Neural progenitor cell (in vitro differentiated cells): ENCODE measurements around the gene GABRB2. TPM values are rescaled to one million over a fixed set of nuclear protein-coding genes. Genes with fewer than 3 reads are reported as not detected.

Experiments used
- DNase-seq: peaks from one replicate; pipeline ENCODE4 v3.0.0-alpha.2; 2016; ENCODE audit warnings: low spot score
- H2AFZ ChIP-seq: fragments of 200-600 bp; sonication (generic); replicated peaks from 2 replicates; pipeline ENCODE4 v1.6.1; 2016; ENCODE audit warnings: antibody characterized with exemption
- H3F3A ChIP-seq: fragments of 200-600 bp; sonication (generic); 2 replicates; pipeline ENCODE4 v1.6.1; 2016; ENCODE audit warnings: antibody characterized with exemption, low read depth
- H3K27ac ChIP-seq: fragments of 200-600 bp; sonication (generic); 2 replicates; pipeline ENCODE4 v1.5.1; 2016; ENCODE audit warnings: mild to moderate bottlenecking
- H3K27me3 ChIP-seq: fragments of 200-600 bp; sonication (generic); 2 replicates; pipeline ENCODE4 v1.6.1; 2016; ENCODE audit warnings: mild to moderate bottlenecking, moderate library complexity
- H3K36me3 ChIP-seq: fragments of 200-600 bp; sonication (generic); 2 replicates; pipeline ENCODE4 v1.5.1; 2016
- H3K4me1 ChIP-seq: fragments of 200-600 bp; sonication (generic); 2 replicates; pipeline ENCODE4 v1.6.1; 2016; ENCODE audit warnings: mixed run types
- H3K4me2 ChIP-seq: fragments of 200-600 bp; sonication (generic); 2 replicates; pipeline ENCODE4 v1.6.1; 2016
- H3K4me3 ChIP-seq: fragments of 200-600 bp; sonication (generic); 2 replicates; pipeline ENCODE4 v1.5.1; 2016
- H3K79me2 ChIP-seq: fragments of 200-600 bp; sonication (generic); 2 replicates; pipeline ENCODE4 v1.6.1; 2016; ENCODE audit warnings: low read depth
- H3K9ac ChIP-seq: fragments of 200-600 bp; sonication (generic); 2 replicates; pipeline ENCODE4 v1.6.1; 2016
- H3K9me3 ChIP-seq: fragments of 200-600 bp; sonication (generic); 2 replicates; pipeline ENCODE4 v1.5.1; 2016; ENCODE audit warnings: low read depth
- H4K20me1 ChIP-seq: fragments of 200-600 bp; sonication (generic); 2 replicates; pipeline ENCODE4 v1.6.1; 2016; ENCODE audit warnings: low read depth
- H3K27ac Mint-ChIP-seq: 3 replicates; pipeline ENCODE4 v1.8.0; 2021; ENCODE audit warnings: mixed read lengths
- H3K27me3 Mint-ChIP-seq: 2 replicates; pipeline ENCODE4 v1.8.0; 2022; ENCODE audit warnings: low read depth, mild to moderate bottlenecking, inconsistent platforms, moderate library complexity, mixed read lengths; ENCODE audit not compliant: insufficient read depth
- H3K36me3 Mint-ChIP-seq: 3 replicates; pipeline ENCODE4 v1.8.0; 2021; ENCODE audit warnings: mixed read lengths
- H3K4me1 Mint-ChIP-seq: 3 replicates; pipeline ENCODE4 v1.8.0; 2021; ENCODE audit warnings: mixed read lengths
- H3K4me3 Mint-ChIP-seq: 3 replicates; pipeline ENCODE4 v1.8.0; 2021; ENCODE audit warnings: mild to moderate bottlenecking, moderate library complexity, mixed read lengths
- H3K9me3 Mint-ChIP-seq: 3 replicates; pipeline ENCODE4 v1.8.0; 2020; ENCODE audit warnings: mixed read lengths
- EZH2 ChIP-seq: fragments of 200-600 bp; sonication (generic); IDR thresholded peaks from 2 replicates; pipeline ENCODE4 v1.6.1; 2017; ENCODE audit warnings: antibody characterized with exemption, mild to moderate bottlenecking, moderate library complexity
- EZH2phosphoT487 ChIP-seq: fragments of 200-600 bp; sonication (generic); IDR thresholded peaks from 2 replicates; pipeline ENCODE4 v1.6.1; 2017; ENCODE audit warnings: antibody characterized with exemption
- total RNA-seq: library from RNA; depleted of rRNA; stranded (reverse); fragments of >200 nt; gene quantifications from 2 replicates; pipeline ENCODE4 v1.2.3, GENCODE V29; 2015; ENCODE audit warnings: low replicate concordance
- TF ChIP-seq, protein P1 (sequence below): fragments of 200-600 bp; sonication (generic); IDR thresholded peaks from 2 replicates; pipeline ENCODE4 v1.5.1; 2017; ENCODE audit warnings: antibody characterized with exemption, mild to moderate bottlenecking

The GABRB2 gene
- total RNA-seq, 1 donor from 2014 or later, result 0.58 TPM

DNA sequence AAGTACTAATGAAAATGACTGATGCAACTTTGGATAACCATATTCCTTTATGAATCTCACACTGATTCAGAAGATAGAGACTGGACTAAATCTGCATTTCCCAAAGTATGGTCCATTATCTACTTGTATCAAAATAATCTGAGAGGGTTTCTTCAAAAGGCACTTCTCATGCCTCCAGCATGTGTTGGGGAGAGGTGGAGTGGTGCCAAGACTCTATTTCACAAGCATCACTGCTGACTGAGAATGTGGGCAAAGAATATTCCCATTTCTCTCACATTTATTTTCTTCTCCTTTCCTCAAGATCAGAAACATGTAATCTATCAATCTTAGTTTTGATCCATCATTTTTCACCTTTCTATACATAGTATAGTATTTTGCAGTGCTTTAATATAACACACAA lies 135.4 kb downstream of the GABRB2 start:
- H3K4me2 ChIP-seq, result no peak overlapping the region
- H3K4me3 ChIP-seq, result no peak overlapping the region
- DNase-seq, result no peak
- no peak overlapping the region for H2AFZ ChIP-seq
- no peaks in the 10 kb centered on the region for H3K9me3 ChIP-seq
- no peaks in the 10 kb centered on the region for H3K36me3 ChIP-seq
- Mint-ChIP-seq H3K36me3 (no peaks in the 10 kb centered on the region), H3K9me3 (no peaks in the 10 kb centered on the region), H3K27me3 (no peaks in the 10 kb centered on the region), H3K27ac (no peak overlapping the region), H3K4me1 (no peaks in the 10 kb centered on the region), H3K4me3 (no peak overlapping the region)
- no peaks in the 10 kb centered on the region for H4K20me1 ChIP-seq
- H3K27me3 ChIP-seq, result no peaks in the 10 kb centered on the region
- no peaks in the 10 kb centered on the region for H3K4me1 ChIP-seq
- H3K27ac ChIP-seq, result no peak overlapping the region
- no peaks in the 10 kb centered on the region for H3F3A ChIP-seq
- TF ChIP-seq EZH2 (no peak), EZH2phosphoT487 (no peak)
- TF ChIP-seq, protein P1, sequence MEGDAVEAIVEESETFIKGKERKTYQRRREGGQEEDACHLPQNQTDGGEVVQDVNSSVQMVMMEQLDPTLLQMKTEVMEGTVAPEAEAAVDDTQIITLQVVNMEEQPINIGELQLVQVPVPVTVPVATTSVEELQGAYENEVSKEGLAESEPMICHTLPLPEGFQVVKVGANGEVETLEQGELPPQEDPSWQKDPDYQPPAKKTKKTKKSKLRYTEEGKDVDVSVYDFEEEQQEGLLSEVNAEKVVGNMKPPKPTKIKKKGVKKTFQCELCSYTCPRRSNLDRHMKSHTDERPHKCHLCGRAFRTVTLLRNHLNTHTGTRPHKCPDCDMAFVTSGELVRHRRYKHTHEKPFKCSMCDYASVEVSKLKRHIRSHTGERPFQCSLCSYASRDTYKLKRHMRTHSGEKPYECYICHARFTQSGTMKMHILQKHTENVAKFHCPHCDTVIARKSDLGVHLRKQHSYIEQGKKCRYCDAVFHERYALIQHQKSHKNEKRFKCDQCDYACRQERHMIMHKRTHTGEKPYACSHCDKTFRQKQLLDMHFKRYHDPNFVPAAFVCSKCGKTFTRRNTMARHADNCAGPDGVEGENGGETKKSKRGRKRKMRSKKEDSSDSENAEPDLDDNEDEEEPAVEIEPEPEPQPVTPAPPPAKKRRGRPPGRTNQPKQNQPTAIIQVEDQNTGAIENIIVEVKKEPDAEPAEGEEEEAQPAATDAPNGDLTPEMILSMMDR, result no peak
- H3K79me2 ChIP-seq, result no peaks in the 10 kb centered on the region
- H3K9ac ChIP-seq, result no peak overlapping the region

DNA sequence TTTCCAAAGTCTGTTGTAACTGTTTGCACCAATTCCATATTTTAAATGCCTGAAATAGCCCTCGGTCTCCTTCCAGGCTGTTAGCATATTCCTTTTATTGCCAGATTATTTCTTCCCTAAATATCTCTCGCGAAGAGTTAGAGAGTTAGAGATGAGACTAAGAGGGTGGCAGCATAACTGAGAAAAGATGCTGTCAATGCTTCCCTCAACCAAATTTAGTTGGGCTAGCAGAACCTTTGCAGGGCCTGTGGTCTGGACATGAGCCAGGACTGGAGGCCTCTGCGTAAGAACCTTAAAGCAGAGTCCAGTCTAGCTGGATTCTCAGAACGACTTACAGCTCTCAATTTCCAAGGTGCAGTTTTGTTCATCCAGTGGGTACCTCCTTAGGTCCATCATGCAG lies 135.9 kb downstream of the GABRB2 start:
- Histone ChIP-seq H3K27ac (no peak overlapping the region), H3F3A (no peaks in the 10 kb centered on the region), H3K4me2 (no peak overlapping the region), H3K4me1 (no peaks in the 10 kb centered on the region), H3K27me3 (no peaks in the 10 kb centered on the region), H3K9ac (no peak overlapping the region), H3K9me3 (no peaks in the 10 kb centered on the region), H3K36me3 (no peaks in the 10 kb centered on the region), H3K4me3 (no peak overlapping the region), H2AFZ (no peak overlapping the region), H4K20me1 (no peaks in the 10 kb centered on the region), H3K79me2 (no peaks in the 10 kb centered on the region)
- Mint-ChIP-seq H3K4me3 (no peak overlapping the region), H3K4me1 (no peaks in the 10 kb centered on the region), H3K27ac (no peak overlapping the region), H3K27me3 (no peaks in the 10 kb centered on the region), H3K36me3 (no peaks in the 10 kb centered on the region), H3K9me3 (no peaks in the 10 kb centered on the region)
- TF ChIP-seq, protein P1, result no peak
- TF ChIP-seq EZH2phosphoT487 (no peak), EZH2 (no peak)
- DNase-seq, result no peak

DNA sequence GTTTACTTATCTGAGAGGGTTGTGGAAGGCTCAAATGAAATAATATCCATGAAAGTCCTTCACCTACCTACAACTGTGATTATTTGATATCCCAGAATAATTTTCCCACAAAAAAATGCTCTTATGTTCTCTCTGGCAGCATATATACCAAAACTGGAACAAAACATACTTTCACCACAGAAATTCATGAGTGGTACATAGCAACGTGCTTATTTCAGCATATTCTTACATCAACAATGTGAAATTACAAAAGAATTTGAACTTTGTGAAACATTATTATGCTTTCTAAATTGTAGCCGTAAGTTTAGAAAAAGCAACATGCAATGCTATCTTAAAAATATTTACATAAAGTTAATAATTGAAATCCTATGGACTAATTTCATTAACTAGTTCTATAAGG lies 137.1 kb downstream of the GABRB2 start:
- no peaks in the 10 kb centered on the region for H4K20me1 ChIP-seq
- no peaks in the 10 kb centered on the region for H3K27me3 Mint-ChIP-seq
- no peak overlapping the region for H3K4me3 Mint-ChIP-seq
- no peak overlapping the region for H2AFZ ChIP-seq
- no peaks in the 10 kb centered on the region for H3K79me2 ChIP-seq
- H3K36me3 ChIP-seq, result no peaks in the 10 kb centered on the region
- no peaks in the 10 kb centered on the region for H3K36me3 Mint-ChIP-seq
- H3K9me3 ChIP-seq, result no peaks in the 10 kb centered on the region
- no peak overlapping the region for H3K9ac ChIP-seq
- TF ChIP-seq EZH2 (no peak), EZH2phosphoT487 (no peak)
- TF ChIP-seq, protein P1, result no peak
- H3K4me1 Mint-ChIP-seq, result no peaks in the 10 kb centered on the region
- DNase-seq, result no peak
- H3K4me1 ChIP-seq, result no peaks in the 10 kb centered on the region
- H3K4me2 ChIP-seq, result no peak overlapping the region
- no peaks in the 10 kb centered on the region for H3F3A ChIP-seq
- H3K27ac Mint-ChIP-seq, result no peak overlapping the region
- no peaks in the 10 kb centered on the region for H3K27me3 ChIP-seq
- H3K9me3 Mint-ChIP-seq, result no peaks in the 10 kb centered on the region
- H3K27ac ChIP-seq, result no peak overlapping the region
- no peak overlapping the region for H3K4me3 ChIP-seq
